ENCODE data around the gene LRRN4.

LRRN4 gene

GRCh38 chr20:6100246-6100645 is 46.4 kb upstream of the LRRN4 start:
- ATAC-seq, result no peak

GRCh38 chr20:6099819-6100218 is 46.0 kb upstream of the LRRN4 start:
- ATAC-seq, result no peak
- TF ChIP-seq ZC3H10 (CRISPR knock-in tag; IDR thresholded peaks at IDR 0.05), result no peak
- no peak for TF ChIP-seq CREB5 (CRISPR knock-in tag; IDR thresholded peaks at IDR 0.05; ENCODE audit: low read depth)
- no peak for TF ChIP-seq ZNF565 (CRISPR knock-in tag; conservative IDR thresholded peaks at IDR 0.05; ENCODE audit: low read depth)
- no peak for TF ChIP-seq RARB (CRISPR knock-in tag; IDR thresholded peaks at IDR 0.05)
- no peak for TF ChIP-seq ZFP30 (CRISPR knock-in tag; IDR thresholded peaks at IDR 0.05)
- TF ChIP-seq ZNF8 (CRISPR knock-in tag; IDR thresholded peaks at IDR 0.05), result no peak
- TF ChIP-seq TCF4 (CRISPR knock-in tag; IDR thresholded peaks at IDR 0.05; ENCODE audit: borderline replicate concordance), result no peak
- TF ChIP-seq SNAI2 (CRISPR knock-in tag; IDR thresholded peaks at IDR 0.05), result no peak
- no peak for TF ChIP-seq PATZ1 (CRISPR knock-in tag; IDR thresholded peaks at IDR 0.05; ENCODE audit: borderline replicate concordance)
- no peak for TF ChIP-seq ZNF70 (CRISPR knock-in tag; IDR thresholded peaks at IDR 0.05)
- TF ChIP-seq TOX (CRISPR knock-in tag; IDR thresholded peaks at IDR 0.05; ENCODE audit: borderline replicate concordance), result no peak
- no peak for TF ChIP-seq POU6F1 (CRISPR knock-in tag; IDR thresholded peaks at IDR 0.05; ENCODE audit: borderline replicate concordance, low read depth)
- TF ChIP-seq BACH2 (CRISPR knock-in tag; IDR thresholded peaks at IDR 0.05; ENCODE audit: borderline replicate concordance), result no peak
- TF ChIP-seq CSDC2 (CRISPR knock-in tag; IDR thresholded peaks at IDR 0.05), result no peak

More at GRCh38 chr20:6100246-6100645, 46.4 kb upstream of the LRRN4 start:
- TF ChIP-seq ZNF8 (CRISPR knock-in tag; IDR thresholded peaks at IDR 0.05) (no peak), POU6F1 (CRISPR knock-in tag; IDR thresholded peaks at IDR 0.05; ENCODE audit: borderline replicate concordance, low read depth) (no peak), ZFP30 (CRISPR knock-in tag; IDR thresholded peaks at IDR 0.05) (no peak), TCF4 (CRISPR knock-in tag; IDR thresholded peaks at IDR 0.05; ENCODE audit: borderline replicate concordance) (no peak), PPARA (CRISPR knock-in tag; IDR thresholded peaks at IDR 0.05; ENCODE audit: borderline replicate concordance) (no peak), TOX (CRISPR knock-in tag; IDR thresholded peaks at IDR 0.05; ENCODE audit: borderline replicate concordance) (no peak), SNAI2 (CRISPR knock-in tag; IDR thresholded peaks at IDR 0.05) (no peak), ISL1 (CRISPR knock-in tag; IDR thresholded peaks at IDR 0.05) (no peak), ARNTL (CRISPR knock-in tag; IDR thresholded peaks at IDR 0.05; ENCODE audit: borderline replicate concordance, low read depth) (no peak), ESRRG (CRISPR knock-in tag; IDR thresholded peaks at IDR 0.05) (no peak), GLIS3 (CRISPR knock-in tag; IDR thresholded peaks at IDR 0.05) (no peak), PATZ1 (CRISPR knock-in tag; IDR thresholded peaks at IDR 0.05; ENCODE audit: borderline replicate concordance) (no peak)

- no peak for ATAC-seq
- TF ChIP-seq PATZ1 (CRISPR knock-in tag; IDR thresholded peaks at IDR 0.05; ENCODE audit: borderline replicate concordance), result no peak
Observed at GRCh38 chr20:6095409-6095808, 41.5 kb upstream of the LRRN4 start.
